Prostate gland (tissue), 2 donors: ENCODE measurements around the gene ZCCHC24. TPM values are rescaled to one million over a fixed set of nuclear protein-coding genes. Genes with fewer than 3 reads are reported as not detected.

Source experiments
- DNase-seq: peaks from one replicate; pipeline ENCODE4 v3.0.0-alpha.2; 2019; ENCODE audit warnings: low spot score
- H3K27ac ChIP-seq, 2 donors: fragments of 200-600 bp; sonication (generic); 2 replicates each; pipeline ENCODE4 v1.5.1; 2017 to 2019
- H3K27me3 ChIP-seq: fragments of 200-600 bp; sonication (generic); replicated peaks from 2 replicates; pipeline ENCODE4 v1.5.1; 2019; ENCODE audit not compliant: insufficient read depth
- H3K36me3 ChIP-seq, 2 donors: fragments of 200-600 bp; sonication (generic); 1 replicate in 1 of 2; 2 replicates in 1 of 2; pipeline versions ENCODE4 v1.5.1 to v1.8.1; 2017 to 2019
- H3K4me1 ChIP-seq: fragments of 200-600 bp; sonication (generic); replicated peaks from 2 replicates; pipeline ENCODE4 v1.5.1; 2019
- H3K4me3 ChIP-seq, 2 donors: fragments of 200-600 bp; sonication (generic); 2 replicates each; pipeline ENCODE4 v1.5.1; 2017 to 2019
- H3K9me3 ChIP-seq: fragments of 200-600 bp; sonication (generic); 2 replicates; pipeline ENCODE4 v1.5.1; 2017
- POLR2A ChIP-seq: fragments of 450-650 bp; IDR thresholded peaks from one replicate; pipeline ENCODE4 v1.6.1; 2016; ENCODE audit warnings: antibody characterized with exemption, mild to moderate bottlenecking
- POLR2AphosphoS5 ChIP-seq: sonication (generic); formaldehyde crosslinking; IDR thresholded peaks from one replicate; pipeline ENCODE4 v1.6.1; 2017; ENCODE audit warnings: antibody characterized with exemption
- WGBS: methylation state at CpG from one replicate; pipeline ENCODE4 v1.1.5; 2018; 5-methylcytosine and 5-hydroxymethylcytosine counted together
- intact Hi-C: fragments of 100-400 bp; cut with DNase I; formaldehyde crosslinking; loops from one replicate; pipeline ENCODE4 v1.14.2; 2022
- total RNA-seq, 2 donors: library from RNA; depleted of rRNA; stranded (reverse); fragments of >200 nt; gene quantifications; one replicate each; pipeline ENCODE4 v1.1.0, GENCODE V29; 2016
- TF ChIP-seq, protein P1 (sequence below), 4 experiments: fragments of 200-600 bp in 2 of 4; fragments of 450-650 bp in 2 of 4; sonication (generic) in 2 of 4; IDR thresholded peaks; 1 replicate in 3 of 4; 2 replicates in 1 of 4; pipeline ENCODE4 v1.5.1; 2016 to 2019; ENCODE audit warnings: antibody characterized with exemption in 4 of 4, mild to moderate bottlenecking in 2 of 4, moderate library complexity in 2 of 4

Gene ZCCHC24
- total RNA-seq, 2 donors from 2014 or later, result 20.8 to 51.2 TPM

DNA sequence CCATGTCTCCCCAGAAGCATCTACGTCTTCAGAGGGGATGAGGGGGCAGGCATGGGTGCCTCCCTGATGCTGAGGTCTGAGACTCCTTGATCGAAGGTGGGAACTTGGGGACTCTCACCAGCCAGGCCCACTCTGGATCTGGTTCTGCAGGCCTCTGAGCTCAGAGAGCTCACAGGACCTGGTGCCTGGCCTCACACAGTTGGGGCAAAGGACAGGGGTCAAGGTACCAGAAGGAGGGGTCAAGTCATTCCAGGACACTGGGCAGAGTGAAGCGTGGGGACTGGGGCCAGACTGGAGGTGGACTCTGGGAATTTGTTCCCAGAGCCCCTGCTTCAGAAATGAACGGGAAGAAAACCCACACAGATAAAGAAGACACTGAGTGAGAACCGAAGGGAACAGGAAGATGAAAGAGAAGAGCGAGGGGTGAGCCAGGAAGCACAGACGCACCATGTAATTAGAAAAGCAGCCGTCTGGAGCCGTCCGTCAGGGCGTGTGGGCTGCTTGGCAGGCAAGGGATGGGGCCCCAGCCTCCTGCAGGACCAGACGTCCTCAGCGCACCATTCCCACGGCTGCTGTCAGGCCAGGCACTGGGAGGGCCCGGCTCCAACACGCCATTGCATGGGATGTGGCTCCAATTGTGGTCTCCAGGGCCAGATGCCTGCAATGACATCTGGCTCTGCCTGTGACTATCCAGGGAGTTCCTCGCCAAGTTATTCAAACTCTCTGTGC lies 47.7 kb downstream of the ZCCHC24 start:
- no peaks in the 10 kb centered on the region for H3K9me3 ChIP-seq
- DNase-seq, result no peak
- intact Hi-C loops, result loop anchor here (2.0 kb wide), 2 partner anchors 15 to 47 kb away; partner anchors contain the start of gene ZCCHC24
- no peaks in the 10 kb centered on the region for H3K27me3 ChIP-seq
- WGBS, result 68% methylated on average over 16 of the region's 17 CpGs
- no peak overlapping the region for H3K4me3 ChIP-seq
- H3K36me3 ChIP-seq, result no peaks in the 10 kb centered on the region
- TF ChIP-seq, protein P1, sequence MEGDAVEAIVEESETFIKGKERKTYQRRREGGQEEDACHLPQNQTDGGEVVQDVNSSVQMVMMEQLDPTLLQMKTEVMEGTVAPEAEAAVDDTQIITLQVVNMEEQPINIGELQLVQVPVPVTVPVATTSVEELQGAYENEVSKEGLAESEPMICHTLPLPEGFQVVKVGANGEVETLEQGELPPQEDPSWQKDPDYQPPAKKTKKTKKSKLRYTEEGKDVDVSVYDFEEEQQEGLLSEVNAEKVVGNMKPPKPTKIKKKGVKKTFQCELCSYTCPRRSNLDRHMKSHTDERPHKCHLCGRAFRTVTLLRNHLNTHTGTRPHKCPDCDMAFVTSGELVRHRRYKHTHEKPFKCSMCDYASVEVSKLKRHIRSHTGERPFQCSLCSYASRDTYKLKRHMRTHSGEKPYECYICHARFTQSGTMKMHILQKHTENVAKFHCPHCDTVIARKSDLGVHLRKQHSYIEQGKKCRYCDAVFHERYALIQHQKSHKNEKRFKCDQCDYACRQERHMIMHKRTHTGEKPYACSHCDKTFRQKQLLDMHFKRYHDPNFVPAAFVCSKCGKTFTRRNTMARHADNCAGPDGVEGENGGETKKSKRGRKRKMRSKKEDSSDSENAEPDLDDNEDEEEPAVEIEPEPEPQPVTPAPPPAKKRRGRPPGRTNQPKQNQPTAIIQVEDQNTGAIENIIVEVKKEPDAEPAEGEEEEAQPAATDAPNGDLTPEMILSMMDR (IDR thresholded peaks at IDR 0.05), result no peak
- TF ChIP-seq POLR2A (no peak), POLR2AphosphoS5 (no peak)
- peak overlapping the region; percentile 80 to 88 for H3K27ac ChIP-seq
- peaks cover 27% of the 10 kb centered on the region for H3K4me1 ChIP-seq

DNA sequence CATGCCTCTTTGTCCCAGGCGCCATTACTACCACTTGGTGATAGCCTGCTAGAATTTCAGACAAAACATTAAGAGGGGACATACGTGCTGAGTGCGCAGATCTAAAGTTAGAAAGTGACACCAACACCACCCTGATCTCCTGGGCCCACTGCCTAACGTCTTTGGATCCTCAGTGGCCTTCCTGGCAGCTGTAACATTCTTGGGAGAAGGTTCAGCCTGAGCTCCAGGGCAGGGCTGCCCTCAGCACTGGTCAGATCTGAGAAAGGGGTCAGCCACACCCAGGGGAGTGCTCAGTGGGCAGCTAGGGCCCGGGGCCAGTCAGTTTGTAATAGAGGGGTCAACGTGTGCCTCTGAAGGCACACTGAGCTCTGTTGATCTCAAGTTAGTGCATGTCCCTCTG lies 48.4 kb downstream of the ZCCHC24 start:
- Histone ChIP-seq H3K9me3 (no peaks in the 10 kb centered on the region), H3K36me3 (no peaks in the 10 kb centered on the region), H3K4me3 (no peak overlapping the region), H3K4me1 (peaks cover 24% of the 10 kb centered on the region), H3K27ac (peak overlapping the region; percentile 80 to 88), H3K27me3 (no peaks in the 10 kb centered on the region)
- TF ChIP-seq POLR2AphosphoS5 (no peak), POLR2A (no peak)
- TF ChIP-seq, protein P1 (IDR thresholded peaks at IDR 0.05), result no peak
- WGBS, result 71% methylated on average over 6 of the region's 6 CpGs
- DNase-seq, result no peak
- intact Hi-C loops, result no loop called here

DNA sequence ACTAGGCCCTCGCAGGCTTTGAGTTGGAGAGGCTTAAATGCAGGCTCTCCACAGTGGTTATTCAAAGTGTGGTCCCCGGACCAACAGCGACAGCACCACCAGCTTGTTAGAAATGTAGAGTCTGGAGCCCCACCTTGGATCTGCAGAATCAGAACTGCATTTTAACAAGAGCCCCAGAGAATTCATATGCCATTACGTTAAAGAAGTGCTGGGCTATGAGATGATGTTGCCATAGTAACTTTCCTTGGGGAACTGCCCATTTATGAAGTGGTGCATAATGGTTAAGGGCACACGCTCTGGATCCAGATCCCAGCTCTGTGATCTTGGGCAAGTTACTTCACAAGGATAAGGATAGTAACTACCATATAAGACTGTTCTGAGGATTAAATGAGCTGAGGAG lies 48.9 kb downstream of the ZCCHC24 start:
- WGBS, result 77% methylated on average over 5 of the region's 5 CpGs
- peaks cover 23% of the 10 kb centered on the region for H3K4me1 ChIP-seq
- no peak for TF ChIP-seq POLR2AphosphoS5
- TF ChIP-seq, protein P1 (IDR thresholded peaks at IDR 0.05), result no peak
- no peak for TF ChIP-seq POLR2A
- no peak overlapping the region for H3K4me3 ChIP-seq
- intact Hi-C loops, result no loop called here
- H3K36me3 ChIP-seq, result no peaks in the 10 kb centered on the region
- DNase-seq, result no peak
- H3K27ac ChIP-seq, result peak overlapping the region in 1 of 2 donors; percentile 88
- H3K27me3 ChIP-seq, result no peaks in the 10 kb centered on the region
- no peaks in the 10 kb centered on the region for H3K9me3 ChIP-seq

DNA sequence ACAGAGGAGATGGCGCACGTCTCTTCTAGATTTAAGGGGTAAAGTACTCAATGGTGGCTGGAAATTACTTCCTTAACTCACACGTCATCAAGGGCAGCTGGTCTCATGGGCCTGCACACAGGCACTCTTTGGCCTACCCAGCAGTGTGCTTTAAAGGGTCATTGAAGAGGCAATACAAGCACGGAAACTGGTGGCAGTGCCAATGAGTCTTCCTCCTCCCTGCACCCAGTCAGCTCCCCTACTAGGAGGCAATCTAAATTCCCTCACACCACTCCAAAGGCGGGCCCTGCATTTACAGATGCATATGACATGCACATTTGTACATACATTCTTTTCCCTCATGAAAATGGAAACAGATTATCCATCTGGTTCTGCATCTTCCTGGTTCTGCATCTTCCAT lies 50.8 kb downstream of the ZCCHC24 start:
- DNase-seq, result no peak
- WGBS, result 91% methylated on average over 5 of the region's 5 CpGs
- Histone ChIP-seq H3K9me3 (no peaks in the 10 kb centered on the region), H3K27me3 (no peaks in the 10 kb centered on the region), H3K36me3 (no peaks in the 10 kb centered on the region), H3K27ac (no peak overlapping the region), H3K4me3 (no peak overlapping the region), H3K4me1 (peaks cover 6% of the 10 kb centered on the region)
- intact Hi-C loops, result no loop called here
- TF ChIP-seq POLR2A, result no peak
- TF ChIP-seq, protein P1 (IDR thresholded peaks at IDR 0.05), result no peak
- TF ChIP-seq POLR2AphosphoS5, result no peak
